GM11168 (cell line): ENCODE measurements around the gene SYN1.
"Not testable (repeated sequence)": the region's sequence is repeated elsewhere in the genome, so short reads cannot be mapped to it uniquely, and the experiment has no call there.

Experiments used
- in situ Hi-C: fragments of 300-500 bp; cut with MboI; formaldehyde crosslinking; loops from one replicate; pipeline ENCODE4 v1.12.0; 2022; ENCODE audit warnings: low sequenced_read_pairs; ENCODE audit not compliant: unreplicated experiment

Gene SYN1

DNA sequence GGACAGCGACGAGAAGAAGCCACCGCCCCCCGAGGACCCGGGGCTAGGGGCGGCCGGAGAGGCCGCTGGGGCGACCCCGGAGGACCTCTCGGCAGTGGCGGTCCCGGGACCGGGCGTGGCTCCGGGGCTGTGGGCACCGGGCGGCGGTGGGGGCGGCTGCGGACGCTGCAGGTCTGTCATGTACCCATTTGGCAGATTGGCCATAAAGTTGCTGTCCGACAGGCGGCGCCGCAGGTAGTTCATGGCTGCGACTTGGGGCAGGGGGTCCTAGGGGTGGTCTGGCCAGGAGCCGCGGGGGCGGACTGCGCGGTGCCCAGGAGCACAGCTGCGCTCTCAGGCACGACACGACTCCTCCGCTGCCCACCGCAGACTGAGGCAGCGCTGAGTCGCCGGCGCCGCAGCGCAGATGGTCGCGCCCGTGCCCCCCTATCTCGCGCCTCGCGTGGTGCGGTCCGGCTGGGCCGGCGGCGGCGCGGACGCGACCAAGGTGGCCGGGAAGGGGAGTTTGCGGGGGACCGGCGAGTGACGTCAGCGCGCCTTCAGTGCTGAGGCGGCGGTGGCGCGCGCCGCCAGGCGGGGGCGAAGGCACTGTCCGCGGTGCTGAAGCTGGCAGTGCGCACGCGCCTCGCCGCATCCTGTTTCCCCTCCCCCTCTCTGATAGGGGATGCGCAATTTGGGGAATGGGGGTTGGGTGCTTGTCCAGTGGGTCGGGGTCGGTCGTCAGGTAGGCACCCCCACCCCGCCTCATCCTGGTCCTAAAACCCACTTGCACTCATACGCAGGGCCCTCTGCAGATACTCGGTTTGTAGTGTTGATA is at the start of gene SYN1:
Gene SYN1, minus strand, starts transcription at position 372 of the 817 bp plus-strand sequence. Its CDS starts 129 bp downstream, at position 243.
- in situ Hi-C loops: no loop called here

DNA sequence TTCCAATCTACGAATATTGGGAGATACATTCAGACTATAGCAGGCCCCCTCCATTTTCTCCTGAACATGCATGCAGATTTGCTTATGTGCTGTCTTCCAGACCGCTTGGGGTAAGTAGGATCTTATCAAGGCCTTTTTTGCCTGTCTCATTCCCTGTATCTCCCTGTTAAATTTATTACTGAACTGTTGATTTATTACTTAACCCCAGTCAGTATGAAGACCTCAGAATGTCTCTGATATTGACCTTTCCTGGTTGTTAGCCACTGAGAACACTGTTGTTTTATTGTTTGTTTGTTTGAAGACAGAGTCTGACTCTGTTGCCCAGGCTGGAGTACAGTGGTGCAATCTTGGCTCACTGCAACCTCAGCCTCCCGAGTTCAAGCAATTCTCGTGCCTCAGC is 46.1 kb upstream of the SYN1 start:
- in situ Hi-C loops: not testable (repeated sequence)

DNA sequence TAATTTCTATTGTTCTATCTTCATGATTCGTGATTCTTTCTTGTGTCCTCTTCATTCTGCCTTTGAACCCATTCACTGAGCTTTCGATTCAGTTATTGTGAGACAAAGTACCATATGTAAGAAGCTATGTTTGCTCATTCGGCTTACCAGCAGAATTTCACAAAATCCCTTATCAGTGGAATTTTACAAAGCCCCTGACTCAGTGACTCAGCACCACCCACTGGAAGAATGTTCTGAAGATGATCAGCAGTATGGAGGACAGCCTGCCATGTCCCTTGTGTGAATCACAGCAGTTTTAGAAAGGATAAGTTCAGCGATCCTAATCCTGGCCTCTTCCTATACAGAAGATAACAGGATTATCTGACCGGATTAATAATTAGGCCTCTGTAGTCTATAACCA is 45.1 kb upstream of the SYN1 start:
- in situ Hi-C loops: no loop called here

DNA sequence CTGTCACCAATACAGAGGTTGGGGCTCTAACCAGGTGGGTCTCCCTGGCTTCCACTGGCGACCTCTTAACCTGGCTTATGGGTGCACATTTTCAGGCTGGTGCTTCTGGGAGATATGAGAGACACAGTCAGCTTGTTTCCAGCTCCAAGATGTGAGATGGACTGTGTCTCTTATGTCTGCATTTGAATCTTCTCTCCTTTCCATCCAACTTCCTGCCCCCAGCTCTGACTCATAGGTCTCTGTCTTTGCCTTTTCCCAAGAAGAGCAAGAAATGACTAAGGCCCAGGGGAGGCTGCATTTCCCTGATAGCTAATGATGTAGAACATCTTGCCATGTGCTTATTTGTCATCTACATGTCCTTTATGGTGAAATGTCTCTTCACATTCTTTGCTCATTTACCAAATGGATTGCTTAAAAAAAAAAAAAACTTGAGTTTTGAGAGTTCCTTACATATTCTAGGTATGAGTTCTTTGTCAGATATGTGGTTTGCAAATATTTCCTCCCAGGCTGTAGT is 42.5 kb upstream of the SYN1 start:
- in situ Hi-C loops: no loop called here

DNA sequence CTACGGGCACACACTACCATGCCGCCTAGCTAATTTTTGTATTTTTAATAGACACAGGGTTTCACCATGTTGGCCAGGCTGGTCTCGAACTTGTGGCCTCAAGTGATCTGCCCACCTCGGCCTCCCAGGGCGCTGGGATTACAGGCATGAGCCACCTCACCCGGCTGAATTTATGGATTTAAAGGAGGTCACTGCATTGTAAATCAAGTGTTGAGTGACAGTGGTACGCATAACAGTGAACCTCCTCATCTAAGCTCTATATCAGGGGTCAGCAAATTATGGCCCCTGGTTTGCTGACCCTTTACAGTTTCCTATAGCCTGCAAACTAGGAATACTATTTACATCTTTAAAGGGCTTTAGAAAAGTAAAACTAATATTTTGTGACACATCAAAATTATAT is 41.9 kb upstream of the SYN1 start:
- in situ Hi-C loops: no loop called here

- in situ Hi-C loops: no loop called here
Measured at GRCh38 chrX:47659421-47659726, 39.7 kb upstream of the SYN1 start.

DNA sequence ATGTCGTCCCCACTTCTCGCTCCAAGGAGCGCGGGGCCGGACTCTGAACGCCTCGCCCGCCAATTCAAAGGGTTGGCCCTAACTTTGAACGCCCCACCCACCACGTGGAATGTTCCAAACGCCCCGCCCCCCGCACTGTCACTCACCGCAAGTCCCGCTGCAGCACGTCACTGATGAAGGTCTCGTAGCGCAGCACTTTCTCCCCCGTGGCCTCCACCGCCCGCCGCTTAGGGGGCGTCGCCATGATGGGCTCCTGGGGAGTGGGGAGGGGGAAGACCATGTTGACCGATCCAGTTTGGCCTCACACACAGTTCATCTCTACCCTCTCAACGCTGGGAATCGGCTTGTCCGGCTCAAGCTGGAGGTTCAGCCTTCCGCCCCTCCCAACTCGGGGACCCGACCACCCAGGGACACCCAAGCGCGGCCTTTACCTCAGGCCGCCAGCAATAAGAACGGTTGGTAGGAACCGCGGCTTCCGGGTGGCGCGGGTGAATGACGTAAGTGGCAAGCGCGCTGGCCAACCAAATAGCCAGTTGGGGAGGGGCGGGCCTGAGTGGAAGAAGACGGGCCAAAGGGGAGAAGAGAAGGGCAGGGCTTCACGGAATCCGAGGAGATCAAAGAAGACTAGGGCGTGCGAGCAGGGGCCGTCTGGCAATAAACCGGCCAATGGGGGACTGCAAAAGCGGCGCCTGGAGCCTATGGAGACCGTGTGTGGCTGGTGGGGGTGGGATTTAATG is 39.2 kb upstream of the SYN1 start, which contains the start of gene UXT:
Gene UXT, minus strand, starts transcription at position 497 of the 737 bp plus-strand sequence. Its CDS starts 253 bp downstream, at position 244.
- in situ Hi-C loops: no loop called here

DNA sequence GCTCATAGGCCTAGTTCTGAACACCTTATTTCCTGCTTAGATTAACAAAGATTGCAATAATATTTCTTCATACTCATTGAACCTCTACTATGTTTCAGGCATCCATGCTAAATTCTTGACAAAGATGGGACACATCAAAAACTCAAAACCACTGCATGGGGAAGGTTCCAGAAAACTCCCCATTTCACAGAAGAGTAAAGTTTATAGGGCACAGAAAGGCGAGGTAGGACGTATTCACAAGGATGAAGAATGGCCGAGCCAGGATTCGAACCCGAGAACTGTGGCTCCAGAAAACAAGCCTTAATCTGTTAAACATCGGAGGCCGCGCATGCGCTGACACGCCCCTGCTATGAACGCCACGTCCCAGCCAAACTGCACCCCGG is 38.6 kb upstream of the SYN1 start:
- in situ Hi-C loops: no loop called here

GRCh38 chrX:47651043-47651905 is 31.6 kb upstream of the SYN1 start:
- in situ Hi-C loops: no loop called here

GRCh38 chrX:47650164-47651042 is 30.7 kb upstream of the SYN1 start, which contains the start of gene ELK1:
ELK1 (minus strand) TSS chrX:47650563; CDS start chrX:47641441, 9,122 bp downstream.
- in situ Hi-C loops: no loop called here

- in situ Hi-C loops: no loop called here
Measured at GRCh38 chrX:47649781-47650163, 30.1 kb upstream of the SYN1 start.

GRCh38 chrX:47649271-47649670 is 29.6 kb upstream of the SYN1 start:
- in situ Hi-C loops: no loop called here

GRCh38 chrX:47648376-47648775 is 28.7 kb upstream of the SYN1 start:
- in situ Hi-C loops: no loop called here

DNA sequence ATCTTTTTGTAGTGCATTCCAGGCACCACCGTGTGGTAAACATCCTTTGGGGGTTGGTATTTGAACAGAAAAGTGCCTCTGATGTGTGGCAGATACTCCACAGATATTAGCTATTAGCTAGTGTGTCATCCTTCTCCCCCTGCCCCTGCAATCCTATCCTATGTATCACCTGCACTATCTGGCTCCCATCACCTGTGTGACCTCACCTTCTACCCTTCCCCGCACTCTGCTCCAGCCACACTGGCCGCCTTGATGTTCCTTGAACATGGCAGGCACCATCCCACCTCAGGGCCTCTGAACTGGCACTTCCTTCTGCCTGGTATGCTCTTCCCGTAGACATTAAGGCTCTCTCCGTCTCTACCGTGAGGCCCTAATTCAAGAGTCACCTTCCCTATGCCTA is 27.0 kb upstream of the SYN1 start:
- in situ Hi-C loops: no loop called here

DNA sequence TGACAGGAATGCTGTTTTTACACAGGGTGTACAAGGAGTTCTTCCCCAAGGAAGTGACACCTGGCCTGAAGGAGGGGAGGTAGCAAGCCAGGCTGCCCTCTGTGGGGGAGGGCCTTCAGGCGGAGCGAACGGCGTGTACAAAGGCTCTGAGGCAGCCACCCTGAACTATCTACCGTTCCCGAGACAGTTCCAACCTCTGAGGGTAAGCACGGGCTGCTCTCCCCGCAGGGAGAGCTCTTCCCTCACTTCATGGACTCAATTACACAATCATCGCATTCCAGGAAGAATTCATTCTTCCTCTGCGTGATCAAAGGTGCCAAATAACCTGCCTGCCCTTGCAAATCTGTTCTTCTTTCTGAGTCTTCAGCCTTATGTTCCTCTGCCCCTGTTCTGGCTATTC is 25.9 kb upstream of the SYN1 start:
- in situ Hi-C loops: no loop called here

GRCh38 chrX:47644557-47645091 is 25.0 kb upstream of the SYN1 start:
- in situ Hi-C loops: no loop called here

DNA sequence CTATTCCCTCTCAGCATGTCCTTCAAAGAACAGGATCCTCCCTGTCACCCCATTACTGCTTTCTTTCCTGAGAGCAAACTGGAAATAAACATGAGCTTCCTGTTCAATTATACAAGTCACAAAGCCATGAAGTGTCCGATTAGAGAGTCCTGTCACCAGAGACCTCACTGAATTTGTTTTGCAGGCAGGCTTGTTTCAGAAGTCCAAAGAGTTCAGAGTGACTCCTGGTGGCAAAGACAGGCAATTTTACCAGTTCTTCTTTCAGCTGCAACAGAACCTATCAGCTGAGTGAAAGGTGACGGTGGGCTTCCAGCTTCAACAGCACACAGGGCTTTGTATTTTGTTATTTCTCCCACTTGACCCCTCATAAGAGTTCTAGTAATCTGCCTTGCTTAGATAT is 24.3 kb upstream of the SYN1 start:
- in situ Hi-C loops: no loop called here

GRCh38 chrX:47638816-47639215 is 19.2 kb upstream of the SYN1 start:
- in situ Hi-C loops: no loop called here

DNA sequence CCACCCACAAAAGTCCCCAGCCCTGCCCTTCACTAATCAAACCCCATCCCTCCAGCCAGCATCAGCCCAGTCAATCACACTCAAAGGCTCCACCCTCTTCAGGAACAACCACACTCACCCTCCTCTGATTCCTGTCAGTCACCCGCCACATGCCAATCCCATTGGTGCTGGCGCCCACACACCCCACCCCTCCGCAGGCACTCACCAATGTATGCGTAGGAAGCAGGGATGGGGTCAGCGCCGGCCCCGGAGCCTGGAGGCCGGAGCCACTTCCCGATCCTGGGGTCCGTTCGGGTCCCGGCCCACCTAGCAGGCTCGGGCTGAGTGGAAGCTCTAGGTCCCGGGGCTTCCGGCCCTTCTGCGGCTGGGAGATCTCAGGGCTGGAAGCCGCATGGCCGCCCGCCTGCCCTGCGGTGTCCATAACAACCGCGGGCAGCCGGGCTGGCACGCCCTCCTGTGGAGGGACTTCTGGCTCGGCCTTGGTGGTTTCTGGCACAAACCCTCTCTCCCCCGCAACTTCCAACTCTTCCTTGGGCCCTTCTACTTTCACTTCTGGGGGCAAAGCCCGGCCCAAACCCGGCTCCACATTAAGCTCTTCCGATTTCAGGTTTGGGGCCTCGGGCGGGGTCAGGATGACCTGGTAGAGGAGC is 18.0 kb upstream of the SYN1 start:
- in situ Hi-C loops: no loop called here
